Measurements from ENCODE around the gene CCDC194. TPM values are rescaled to one million over a fixed set of nuclear protein-coding genes. Genes with fewer than 3 reads are reported as not detected.

CCDC194 gene
- total and polyA plus RNA-seq, 2 of the 13 experiments (the other 11 are each of a cell fraction or from before 2014, with no cell fraction given): 0.13 to 0.21 TPM

DNA sequence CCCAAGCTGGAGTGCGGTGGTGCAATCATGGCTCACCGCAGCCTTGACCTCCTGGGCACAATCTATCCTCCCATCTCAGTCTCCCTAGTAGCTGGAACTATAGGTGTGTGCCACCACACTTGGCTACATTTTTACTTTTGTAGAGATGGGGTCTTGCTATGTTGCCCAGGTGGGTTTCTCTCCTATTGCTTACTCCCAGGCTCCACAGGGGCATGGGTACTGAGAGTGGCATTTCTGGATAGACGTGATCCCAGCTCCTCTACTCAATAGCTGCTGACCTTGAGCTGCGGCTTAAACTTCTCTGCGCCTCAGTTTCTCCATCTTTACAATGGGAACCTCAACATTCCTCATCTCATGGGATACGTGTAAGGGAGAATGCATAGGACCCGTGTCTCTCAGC lies 37.4 kb upstream of the CCDC194 start:
- no peak overlapping the region for H3K9ac ChIP-seq (ENCODE audit: insufficient read depth, low read depth, low read length)
- H3K27me3 ChIP-seq (ENCODE audit: control insufficient read depth in 1 of 2, insufficient read depth in 2 of 2, low read length in 2 of 2): no peaks in the 10 kb centered on the region
- DNase-seq (ENCODE audit: low spot score) (no peak), FAIRE-seq (no peak), ATAC-seq (no peak)
- H3K4me1 ChIP-seq (ENCODE audit: insufficient read depth, low read length): peaks cover 8% of the 10 kb centered on the region
- no peak overlapping the region for H3K4me2 ChIP-seq (ENCODE audit: low read depth, low read length)
- BruUV-seq (replicated peaks): no TSS peak
- POLR2A ChIA-PET: no interaction called here
- no peaks in the 10 kb centered on the region for H3K79me2 ChIP-seq (ENCODE audit: insufficient read depth, low read length)
- 70% methylated on average over 7 of the region's 7 CpGs for WGBS (ENCODE audit: low lambda C conversion rate)
- H4K20me1 ChIP-seq (ENCODE audit: insufficient read depth, low read length): no peaks in the 10 kb centered on the region
- no peak for TF ChIP-seq ZFP36L1 (CRISPR knock-in tag; IDR thresholded peaks at IDR 0.05)
- no peak for TF ChIP-seq ZMYM4 (CRISPR knock-in tag; IDR thresholded peaks at IDR 0.05)
- TF ChIP-seq, protein P1, sequence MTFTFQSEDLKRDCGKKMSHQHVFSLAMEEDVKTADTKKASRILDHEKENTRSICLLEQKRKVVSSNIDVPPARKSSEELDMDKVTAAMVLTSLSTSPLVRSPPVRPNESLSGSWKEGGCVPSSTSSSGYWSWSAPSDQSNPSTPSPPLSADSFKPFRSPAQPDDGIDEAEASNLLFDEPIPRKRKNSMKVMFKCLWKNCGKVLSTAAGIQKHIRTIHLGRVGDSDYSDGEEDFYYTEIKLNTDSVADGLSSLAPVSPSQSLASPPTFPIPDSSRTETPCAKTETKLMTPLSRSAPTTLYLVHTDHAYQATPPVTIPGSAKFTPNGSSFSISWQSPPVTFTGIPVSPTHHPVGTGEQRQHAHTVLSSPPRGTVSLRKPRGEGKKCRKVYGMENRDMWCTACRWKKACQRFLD (CRISPR knock-in tag; IDR thresholded peaks at IDR 0.05; ENCODE audit: borderline replicate concordance): no peak
- no peak for TF ChIP-seq LCORL (IDR thresholded peaks at IDR 0.05)
- TF ChIP-seq LCORL (CRISPR knock-in tag; IDR thresholded peaks at IDR 0.05): no peak
- TF ChIP-seq HOXA9 (CRISPR knock-in tag; IDR thresholded peaks at IDR 0.05; ENCODE audit: borderline replicate concordance): no peak
- TF ChIP-seq ZNF121 (CRISPR knock-in tag; IDR thresholded peaks at IDR 0.05): peak; percentile 76
- TF ChIP-seq ZNF629 (CRISPR knock-in tag; conservative IDR thresholded peaks at IDR 0.05): peak; percentile 22; the same call in 1 of the 2 replicates
- no peak for TF ChIP-seq SP5 (CRISPR knock-in tag; IDR thresholded peaks at IDR 0.05; ENCODE audit: borderline replicate concordance, low read depth)
- TF ChIP-seq, protein P2, sequence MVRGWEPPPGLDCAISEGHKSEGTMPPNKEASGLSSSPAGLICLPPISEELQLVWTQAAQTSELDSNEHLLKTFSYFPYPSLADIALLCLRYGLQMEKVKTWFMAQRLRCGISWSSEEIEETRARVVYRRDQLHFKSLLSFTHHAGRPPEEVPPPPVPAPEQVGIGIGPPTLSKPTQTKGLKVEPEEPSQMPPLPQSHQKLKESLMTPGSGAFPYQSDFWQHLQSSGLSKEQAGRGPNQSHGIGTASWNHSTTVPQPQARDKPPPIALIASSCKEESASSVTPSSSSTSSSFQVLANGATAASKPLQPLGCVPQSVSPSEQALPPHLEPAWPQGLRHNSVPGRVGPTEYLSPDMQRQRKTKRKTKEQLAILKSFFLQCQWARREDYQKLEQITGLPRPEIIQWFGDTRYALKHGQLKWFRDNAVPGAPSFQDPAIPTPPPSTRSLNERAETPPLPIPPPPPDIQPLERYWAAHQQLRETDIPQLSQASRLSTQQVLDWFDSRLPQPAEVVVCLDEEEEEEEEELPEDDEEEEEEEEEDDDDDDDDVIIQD (CRISPR knock-in tag; IDR thresholded peaks at IDR 0.05; ENCODE audit: low read depth): no peak
- TF ChIP-seq ZNF549 (CRISPR knock-in tag; IDR thresholded peaks at IDR 0.05): no peak
- no peak for TF ChIP-seq ZNF556 (CRISPR knock-in tag; IDR thresholded peaks at IDR 0.05; ENCODE audit: borderline replicate concordance)
- TF ChIP-seq CEBPB (IDR thresholded peaks at IDR 0.05; ENCODE audit: borderline replicate concordance, low read depth, low read length): 0 out of 2 replicates have a peak, but pooled peaks have one; percentile 3
- no peak for TF ChIP-seq MTERF4 (CRISPR knock-in tag; IDR thresholded peaks at IDR 0.05)
- TF ChIP-seq, protein P3, sequence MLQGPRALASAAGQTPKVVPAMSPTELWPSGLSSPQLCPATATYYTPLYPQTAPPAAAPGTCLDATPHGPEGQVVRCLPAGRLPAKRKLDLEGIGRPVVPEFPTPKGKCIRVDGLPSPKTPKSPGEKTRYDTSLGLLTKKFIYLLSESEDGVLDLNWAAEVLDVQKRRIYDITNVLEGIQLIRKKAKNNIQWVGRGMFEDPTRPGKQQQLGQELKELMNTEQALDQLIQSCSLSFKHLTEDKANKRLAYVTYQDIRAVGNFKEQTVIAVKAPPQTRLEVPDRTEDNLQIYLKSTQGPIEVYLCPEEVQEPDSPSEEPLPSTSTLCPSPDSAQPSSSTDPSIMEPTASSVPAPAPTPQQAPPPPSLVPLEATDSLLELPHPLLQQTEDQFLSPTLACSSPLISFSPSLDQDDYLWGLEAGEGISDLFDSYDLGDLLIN (CRISPR knock-in tag; IDR thresholded peaks at IDR 0.05; ENCODE audit: borderline replicate concordance): no peak
- in situ Hi-C loops (cut with HindIII; ENCODE audit: extremely low pct_ligation_motif_present, low pct_unique_long_range_greater_than_20kb) (no loop called here), intact Hi-C loops (cut with micrococcal nuclease; ENCODE audit: unreplicated experiment) (no loop called here)
- no peak overlapping the region for H3K4me3 ChIP-seq (replicated peaks in 1 of 3; ENCODE audit: insufficient read depth in 1 of 3, low read depth in 2 of 3, low read length in 3 of 3)
- no peaks in the 10 kb centered on the region for H3K36me3 ChIP-seq (replicated peaks in 1 of 2; ENCODE audit: control insufficient read depth in 1 of 2, insufficient read depth in 2 of 2, low read length in 2 of 2)
- no peak overlapping the region for H2AFZ ChIP-seq (ENCODE audit: low read length)
- CTCF ChIA-PET (ENCODE audit: low intra/inter-chr PET ratio, low total read pairs): no interaction called here
- H3K9me3 ChIP-seq (ENCODE audit: low read length): no peaks in the 10 kb centered on the region
- no peak overlapping the region for H3K27ac ChIP-seq (ENCODE audit: extremely low read length, insufficient read depth, low read length)
